Neuron (in vitro differentiated cells): ENCODE results near the gene ATXN1.
"Not testable (repeated sequence)": the region's sequence is repeated elsewhere in the genome, so short reads cannot be mapped to it uniquely, and the experiment has no call there.

Source experiments
- H2AFZ ChIP-seq: one replicate; pipeline ENCODE4 v1.6.1; 2013; ENCODE audit warnings: low read depth, mild to moderate bottlenecking, inconsistent platforms, low read length, moderate library complexity
- H3K27me3 ChIP-seq: one replicate; pipeline ENCODE4 v1.6.1; 2013; ENCODE audit warnings: low read length; ENCODE audit not compliant: insufficient read depth
- H3K36me3 ChIP-seq: one replicate; pipeline ENCODE4 v1.6.1; 2013; ENCODE audit warnings: low read length; ENCODE audit not compliant: insufficient read depth
- H3K4me1 ChIP-seq: one replicate; pipeline ENCODE4 v1.6.1; 2013; ENCODE audit warnings: low read length; ENCODE audit not compliant: insufficient read depth
- H3K4me3 ChIP-seq: 2 replicates; pipeline ENCODE4 v1.5.1; 2013; ENCODE audit warnings: mild to moderate bottlenecking, low read length, moderate library complexity
- H3K9me3 ChIP-seq: one replicate; pipeline ENCODE4 v1.6.1; 2013; ENCODE audit warnings: low read length

ATXN1 gene

DNA sequence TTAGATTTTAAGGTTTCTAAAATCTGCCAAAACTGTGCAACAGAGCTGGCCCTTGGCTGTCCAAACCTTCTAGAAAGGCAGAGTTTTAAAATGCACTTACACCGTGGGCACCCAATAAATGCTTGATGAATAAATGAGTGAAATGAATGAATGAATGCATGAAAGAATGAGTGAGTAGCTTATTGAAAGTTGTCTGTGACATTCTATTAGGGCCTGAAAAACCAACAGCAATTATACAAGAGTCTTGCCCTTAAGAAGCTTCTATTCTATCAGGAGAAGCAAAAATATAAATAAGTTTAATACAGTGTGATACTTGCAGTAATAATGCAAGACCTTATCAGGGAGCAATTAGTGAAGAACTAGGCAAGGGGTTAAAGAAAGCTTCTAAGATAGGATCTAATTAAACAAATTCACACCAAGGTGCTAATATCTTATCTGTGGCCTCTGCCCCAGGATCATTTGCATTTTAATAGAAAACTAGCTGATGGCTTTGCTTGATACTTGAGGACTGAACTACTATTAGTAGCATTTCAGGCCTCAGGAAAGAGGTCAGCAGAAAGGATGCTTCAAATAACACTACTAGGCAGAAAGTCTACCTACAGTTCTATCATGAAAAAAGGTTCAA is 292.2 kb downstream of the ATXN1 start:
- H3K27me3 ChIP-seq = no peaks in the 10 kb centered on the region
- no peak overlapping the region for H2AFZ ChIP-seq
- H3K9me3 ChIP-seq = no peaks in the 10 kb centered on the region
- no peak overlapping the region for H3K4me3 ChIP-seq
- H3K36me3 ChIP-seq = no peaks in the 10 kb centered on the region
- H3K4me1 ChIP-seq = peaks cover 14% of the 10 kb centered on the region

GRCh38 chr6:16466800-16467553 is 294.3 kb downstream of the ATXN1 start:
- H3K27me3 ChIP-seq = no peaks in the 10 kb centered on the region
- no peak overlapping the region for H2AFZ ChIP-seq
- H3K9me3 ChIP-seq = no peaks in the 10 kb centered on the region
- no peak overlapping the region for H3K4me3 ChIP-seq
- H3K36me3 ChIP-seq = no peaks in the 10 kb centered on the region
- peaks cover 10% of the 10 kb centered on the region for H3K4me1 ChIP-seq

- Histone ChIP-seq H3K27me3 (no peaks in the 10 kb centered on the region), H2AFZ (no peak overlapping the region), H3K36me3 (no peaks in the 10 kb centered on the region), H3K9me3 (no peaks in the 10 kb centered on the region), H3K4me1 (peaks cover 6% of the 10 kb centered on the region), H3K4me3 (no peak overlapping the region)
These were observed 297.2 kb downstream of the ATXN1 start for GRCh38 chr6:16464045-16464444.

- not testable (repeated sequence) for H3K9me3 ChIP-seq, H3K27me3 ChIP-seq, H3K4me3 ChIP-seq, H3K36me3 ChIP-seq, H3K4me1 ChIP-seq, H2AFZ ChIP-seq
These were observed 298.0 kb downstream of the ATXN1 start for GRCh38 chr6:16463246-16463645.

DNA sequence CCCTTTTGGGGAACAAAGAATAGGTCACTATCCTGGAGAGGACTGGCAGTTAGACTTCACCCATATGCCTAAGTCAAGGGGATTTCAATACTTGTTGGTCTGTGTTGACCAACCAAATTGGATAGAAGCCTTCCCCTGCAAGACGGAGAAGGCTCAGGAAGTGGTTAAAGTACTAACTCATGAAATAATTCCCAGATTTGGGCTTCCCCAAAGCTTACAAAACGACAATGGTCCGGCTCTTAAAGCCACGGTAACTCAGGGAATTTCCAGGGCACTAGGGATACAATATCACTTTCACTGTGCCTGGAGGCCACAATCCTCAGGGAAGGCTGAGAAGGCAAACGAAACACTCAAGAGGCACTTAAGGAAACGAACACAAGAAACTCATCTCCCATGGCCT is 299.8 kb downstream of the ATXN1 start:
- Histone ChIP-seq H2AFZ (no peak overlapping the region), H3K9me3 (no peaks in the 10 kb centered on the region), H3K36me3 (no peaks in the 10 kb centered on the region), H3K27me3 (no peaks in the 10 kb centered on the region), H3K4me3 (no peak overlapping the region), H3K4me1 (peaks cover 2% of the 10 kb centered on the region)

- not testable (repeated sequence) for H3K9me3 ChIP-seq, H3K4me1 ChIP-seq, H3K27me3 ChIP-seq, H2AFZ ChIP-seq, H3K36me3 ChIP-seq, H3K4me3 ChIP-seq
These were observed 301.8 kb downstream of the ATXN1 start for GRCh38 chr6:16459472-16459871.

DNA sequence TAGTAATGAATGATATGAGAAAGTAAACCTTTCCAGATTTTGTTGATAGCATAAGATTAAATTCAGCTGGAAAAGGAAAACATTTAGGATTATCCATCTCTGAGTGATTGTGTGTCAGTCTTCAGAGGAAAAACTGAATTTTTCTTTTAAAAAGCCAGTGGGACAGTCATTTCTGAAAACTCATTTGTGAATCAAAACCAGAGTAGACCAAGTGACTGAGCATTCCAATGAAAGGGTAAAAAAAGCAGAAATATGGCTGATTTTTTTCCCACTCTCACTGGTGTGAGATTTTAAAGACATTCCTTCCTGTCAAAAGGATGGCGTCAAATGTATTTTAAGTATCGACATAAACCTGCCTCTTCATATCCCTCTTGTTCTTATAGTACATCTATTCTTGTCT is 308.9 kb downstream of the ATXN1 start:
- no peak overlapping the region for H2AFZ ChIP-seq
- H3K27me3 ChIP-seq = no peaks in the 10 kb centered on the region
- H3K4me1 ChIP-seq = no peaks in the 10 kb centered on the region
- peaks cover 6% of the 10 kb centered on the region for H3K9me3 ChIP-seq
- H3K36me3 ChIP-seq = no peaks in the 10 kb centered on the region
- no peak overlapping the region for H3K4me3 ChIP-seq

DNA sequence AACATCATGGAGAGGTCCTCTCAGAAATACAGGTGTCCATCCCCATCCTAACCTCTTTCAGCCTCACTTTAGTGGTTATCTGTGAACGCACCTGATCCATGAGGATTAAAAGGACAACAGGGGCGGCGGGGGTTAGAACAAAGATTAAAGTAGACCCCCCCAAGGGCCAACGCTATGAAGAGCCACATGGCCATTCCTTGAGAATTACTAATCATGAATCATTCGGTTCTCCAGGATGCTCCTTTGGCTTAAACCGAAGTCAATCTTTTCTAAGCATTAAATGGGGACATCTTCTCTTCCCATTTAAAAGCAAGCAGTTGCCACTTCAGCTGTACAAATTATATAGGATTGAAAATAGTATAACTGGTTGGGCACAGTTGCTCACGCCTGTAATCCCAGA is 310.4 kb downstream of the ATXN1 start:
- H2AFZ ChIP-seq = no peak overlapping the region
- no peaks in the 10 kb centered on the region for H3K27me3 ChIP-seq
- H3K36me3 ChIP-seq = no peaks in the 10 kb centered on the region
- H3K9me3 ChIP-seq = peaks cover 3% of the 10 kb centered on the region
- no peaks in the 10 kb centered on the region for H3K4me1 ChIP-seq
- no peak overlapping the region for H3K4me3 ChIP-seq

DNA sequence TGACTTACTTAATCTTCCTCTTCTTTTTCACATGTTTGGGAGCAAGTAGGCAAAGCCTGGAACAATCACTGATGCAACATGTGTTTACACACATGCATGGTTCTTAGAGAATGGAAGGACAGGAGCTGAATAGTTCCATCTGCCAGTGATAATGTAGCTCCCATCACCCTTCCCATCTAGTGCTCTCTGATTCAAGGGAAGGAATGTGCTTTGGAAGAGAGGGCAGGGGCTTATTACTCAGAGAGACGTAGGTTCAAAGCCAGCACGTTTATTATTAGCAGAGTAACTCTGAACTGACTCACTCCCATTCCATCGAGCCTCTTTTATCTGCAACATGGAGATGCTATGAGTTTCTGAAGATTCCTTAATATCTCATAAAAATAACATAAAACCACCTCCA is 311.0 kb downstream of the ATXN1 start:
- Histone ChIP-seq H2AFZ (no peak overlapping the region), H3K4me3 (no peak overlapping the region), H3K9me3 (no peaks in the 10 kb centered on the region), H3K36me3 (no peaks in the 10 kb centered on the region), H3K27me3 (no peaks in the 10 kb centered on the region), H3K4me1 (no peaks in the 10 kb centered on the region)

GRCh38 chr6:16446273-16446672 is 315.0 kb downstream of the ATXN1 start:
- H3K27me3 ChIP-seq = no peaks in the 10 kb centered on the region
- H3K4me1 ChIP-seq = no peaks in the 10 kb centered on the region
- H3K9me3 ChIP-seq = peaks cover 2% of the 10 kb centered on the region
- H3K36me3 ChIP-seq = no peaks in the 10 kb centered on the region
- H2AFZ ChIP-seq = no peak overlapping the region
- H3K4me3 ChIP-seq = no peak overlapping the region

- Histone ChIP-seq H3K4me3 (no peak overlapping the region), H3K4me1 (no peaks in the 10 kb centered on the region), H3K27me3 (no peaks in the 10 kb centered on the region), H2AFZ (no peak overlapping the region), H3K9me3 (peaks cover 2% of the 10 kb centered on the region), H3K36me3 (no peaks in the 10 kb centered on the region)
These were observed 319.2 kb downstream of the ATXN1 start for GRCh38 chr6:16442031-16442430.

- Histone ChIP-seq H3K27me3 (no peaks in the 10 kb centered on the region), H2AFZ (no peak overlapping the region), H3K9me3 (peaks cover 2% of the 10 kb centered on the region), H3K36me3 (no peaks in the 10 kb centered on the region), H3K4me1 (no peaks in the 10 kb centered on the region), H3K4me3 (no peak overlapping the region)
These were observed 320.0 kb downstream of the ATXN1 start for GRCh38 chr6:16441262-16441661.

DNA sequence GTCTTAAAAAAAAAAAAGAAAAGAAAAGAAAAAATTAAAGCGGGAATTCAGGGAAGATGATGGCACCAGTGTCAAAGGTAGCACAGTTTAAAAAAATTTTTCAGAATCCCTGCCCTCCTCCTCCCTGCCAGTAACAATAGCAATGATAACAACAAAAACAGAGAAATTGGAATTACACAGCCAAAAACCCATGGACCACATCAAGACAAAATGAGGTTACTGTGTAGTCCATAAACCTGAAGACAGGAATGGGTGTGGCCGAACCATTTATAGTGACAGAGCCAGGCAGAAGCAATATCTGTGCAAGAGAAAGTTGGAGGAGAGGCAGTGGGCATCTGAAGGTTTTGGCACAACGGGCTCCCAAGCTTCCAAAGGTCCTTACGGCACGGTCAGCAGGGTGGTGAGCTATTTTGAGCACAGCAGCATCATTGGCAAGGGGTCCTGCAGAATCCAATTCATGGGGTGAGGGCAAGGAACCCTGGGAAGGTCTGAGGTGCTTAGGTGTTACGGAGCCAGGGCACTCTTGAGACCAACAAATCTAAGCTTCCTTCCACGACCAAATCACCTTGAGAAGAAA is 320.5 kb downstream of the ATXN1 start:
- Histone ChIP-seq H3K9me3 (peaks cover 2% of the 10 kb centered on the region), H3K36me3 (no peaks in the 10 kb centered on the region), H3K4me3 (no peak overlapping the region), H3K27me3 (no peaks in the 10 kb centered on the region), H3K4me1 (no peaks in the 10 kb centered on the region), H2AFZ (no peak overlapping the region)
